Middle frontal gyrus (tissue), 1 donor: ENCODE results near the gene BMERB1.
"Not testable (repeated sequence)": the region's sequence is repeated elsewhere in the genome, so short reads cannot be mapped to it uniquely, and the experiment has no call there.

Experiments
- DNase-seq: peaks from one replicate; pipeline ENCODE4 v3.0.0-alpha.2; 2015; ENCODE audit warnings: low spot score; ENCODE audit errors: extremely low spot score

The BMERB1 gene

DNA sequence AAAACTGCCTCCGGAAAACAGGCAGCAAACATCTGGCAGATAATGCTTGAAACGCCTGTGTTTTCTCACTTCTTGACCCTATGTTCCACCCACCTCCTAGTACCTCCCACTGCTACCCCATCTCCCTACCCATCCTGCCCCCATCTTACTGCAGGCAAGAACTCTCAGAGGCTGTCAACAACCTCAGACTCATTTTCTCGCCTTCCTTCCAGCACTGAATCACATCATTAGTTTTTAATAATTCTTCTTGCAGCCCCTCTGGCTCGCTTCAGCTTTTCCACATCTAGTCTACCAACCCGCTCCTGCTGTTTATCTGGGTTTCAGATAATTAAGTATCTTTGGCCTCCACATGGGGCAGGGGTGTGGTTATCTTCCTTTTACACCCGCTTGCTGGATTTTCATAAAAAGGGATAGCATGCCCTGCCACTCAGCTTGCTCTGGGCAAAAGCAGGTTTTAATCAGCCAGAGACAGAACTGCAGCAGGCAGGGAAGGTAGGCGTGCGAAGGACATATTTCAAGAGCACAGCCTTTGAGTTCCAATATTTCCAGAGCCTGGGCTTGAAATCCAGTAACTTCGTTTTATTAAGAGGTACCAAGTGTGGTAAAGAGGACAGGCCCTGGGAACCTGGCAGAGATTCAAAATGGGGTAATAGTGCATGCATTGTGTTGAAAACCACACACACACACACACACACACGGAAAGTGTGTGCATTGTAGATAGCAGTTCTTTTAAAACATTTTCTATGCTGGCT is 87.5 kb downstream of the BMERB1 start:
- no peak for DNase-seq

DNA sequence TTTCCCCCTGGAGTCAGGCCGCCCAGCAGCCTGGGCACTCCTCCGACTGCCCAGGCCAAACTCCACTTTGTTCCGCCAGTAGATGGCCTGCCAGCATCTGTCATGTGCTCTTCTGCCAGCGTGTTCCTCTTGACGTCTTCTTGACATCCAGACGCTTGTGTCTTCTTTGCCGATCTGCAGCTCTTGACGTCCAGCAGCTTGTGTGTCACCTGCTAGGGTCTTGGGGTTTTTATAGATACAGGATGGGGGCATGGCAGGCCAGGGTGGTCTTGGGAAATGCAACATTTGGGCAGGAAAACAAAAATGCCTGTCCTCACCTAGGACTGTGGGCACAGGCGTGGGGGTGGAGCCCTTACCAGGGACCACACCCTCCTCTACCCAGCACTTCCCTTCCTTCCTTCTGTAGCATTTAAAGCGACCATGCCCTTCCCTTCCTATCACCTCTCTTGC is 88.7 kb downstream of the BMERB1 start:
- no peak for DNase-seq

DNA sequence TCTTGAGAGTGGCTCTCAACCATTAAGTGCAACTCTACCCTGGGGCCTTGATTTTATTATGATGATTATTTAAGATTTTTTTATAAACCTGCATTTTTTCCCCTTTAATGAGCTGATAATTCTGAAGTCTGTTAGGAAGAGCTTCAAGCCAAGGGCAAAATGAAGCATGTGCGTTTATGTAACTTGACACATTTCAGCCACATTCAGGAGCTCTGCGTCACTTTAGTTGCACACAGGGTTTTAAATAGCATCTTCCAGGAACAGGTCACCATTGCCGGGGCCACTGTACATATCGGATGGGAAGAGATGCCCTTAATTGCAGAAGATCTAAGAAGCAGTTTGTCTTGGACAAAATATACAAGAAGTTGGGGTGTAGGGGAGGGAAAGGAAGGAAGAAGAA is 89.6 kb downstream of the BMERB1 start:
- DNase-seq, result no peak

DNA sequence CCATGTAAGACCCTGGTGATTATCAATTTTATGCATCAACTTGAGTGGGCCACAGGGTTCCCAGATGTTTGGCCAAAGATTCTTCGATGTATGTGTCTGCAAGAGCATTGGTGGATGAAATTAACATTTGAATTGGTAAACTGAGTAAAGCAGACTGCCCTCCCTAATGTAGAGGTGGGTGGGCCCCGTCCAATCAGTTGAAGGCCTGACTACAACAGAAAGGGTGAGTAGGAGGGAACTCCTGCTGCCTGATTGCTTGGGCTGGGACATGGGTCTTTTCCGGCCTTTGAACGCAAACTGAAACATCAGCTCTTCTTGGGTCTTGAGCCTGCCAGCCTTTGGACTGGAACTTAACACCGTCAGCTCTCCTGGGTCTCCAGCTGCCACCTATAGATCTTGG is 90.6 kb downstream of the BMERB1 start:
- no peak for DNase-seq

DNA sequence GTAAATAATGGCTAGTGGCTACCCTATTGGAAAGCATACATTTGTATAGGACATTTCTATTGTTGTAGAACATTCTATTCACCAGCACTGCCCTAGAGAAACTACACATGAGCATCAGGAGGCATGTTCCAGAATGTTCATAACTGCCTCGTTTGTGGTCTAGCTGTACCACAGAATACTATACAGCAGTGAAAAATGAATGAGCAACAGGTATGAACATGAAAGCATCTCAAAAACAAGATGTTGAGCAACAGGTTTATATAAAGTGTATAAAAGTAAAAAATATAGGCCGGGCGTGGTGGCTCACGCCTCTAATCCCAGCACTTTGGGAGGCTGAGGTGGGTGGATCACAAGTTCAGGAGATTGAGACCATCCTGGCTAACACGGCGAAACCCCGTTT is 91.7 kb downstream of the BMERB1 start:
- DNase-seq, result no peak

DNA sequence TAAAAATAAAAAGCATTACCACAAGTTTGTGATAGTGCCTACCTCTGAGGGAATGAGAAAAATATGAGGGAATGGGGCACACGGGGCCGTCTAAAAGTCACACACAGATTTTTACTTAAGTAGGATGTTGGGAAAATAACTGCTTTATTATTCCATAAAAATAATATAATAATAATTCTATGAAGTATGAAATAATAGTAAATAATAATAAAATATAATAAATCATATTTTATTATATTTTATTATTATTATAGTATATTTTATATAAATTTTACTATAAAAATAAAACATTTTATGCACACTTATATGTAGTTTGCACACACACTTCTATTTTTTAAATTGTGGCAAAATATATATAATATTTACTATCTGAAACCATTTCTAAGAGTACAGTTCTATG is 92.3 kb downstream of the BMERB1 start:
- no peak for DNase-seq

DNA sequence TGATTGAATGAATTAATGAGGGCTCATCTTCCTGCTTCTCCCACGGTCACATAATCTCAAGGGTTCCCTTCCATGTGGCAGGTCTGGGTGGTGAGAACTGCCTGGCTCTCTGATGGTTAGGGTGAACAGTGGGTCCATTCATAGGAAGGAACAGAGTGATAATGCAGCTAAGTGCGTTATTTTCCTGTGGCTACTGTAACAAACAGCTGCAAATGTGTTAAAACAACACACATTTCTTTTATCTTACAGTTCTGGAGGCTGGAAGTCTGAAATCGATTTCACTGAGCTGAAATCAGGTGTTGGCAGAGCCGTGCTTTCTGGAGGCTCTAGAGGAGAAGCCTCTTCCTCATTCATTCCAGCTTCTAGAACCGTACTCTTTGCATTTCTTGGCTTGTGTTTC is 95.3 kb downstream of the BMERB1 start:
- DNase-seq, result no peak

DNA sequence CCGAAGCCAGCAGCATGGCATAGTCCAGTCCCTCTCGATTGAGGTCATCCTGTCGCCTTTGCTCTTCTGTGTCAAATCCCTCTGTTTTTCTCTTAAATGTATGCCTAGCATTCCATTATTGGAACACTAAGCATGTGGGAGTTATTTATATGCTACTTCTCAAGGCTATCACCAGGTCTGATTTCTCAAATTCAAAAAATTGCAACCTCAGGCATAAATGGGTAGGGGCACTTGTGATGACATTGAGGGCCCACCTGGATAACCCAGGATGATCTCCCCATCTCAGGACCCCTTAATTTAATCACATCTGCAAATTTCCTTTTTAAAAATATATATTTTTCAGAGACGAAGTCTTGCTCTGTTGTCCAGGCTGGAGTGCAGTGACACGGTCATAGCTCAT is 95.7 kb downstream of the BMERB1 start:
- no peak for DNase-seq

DNA sequence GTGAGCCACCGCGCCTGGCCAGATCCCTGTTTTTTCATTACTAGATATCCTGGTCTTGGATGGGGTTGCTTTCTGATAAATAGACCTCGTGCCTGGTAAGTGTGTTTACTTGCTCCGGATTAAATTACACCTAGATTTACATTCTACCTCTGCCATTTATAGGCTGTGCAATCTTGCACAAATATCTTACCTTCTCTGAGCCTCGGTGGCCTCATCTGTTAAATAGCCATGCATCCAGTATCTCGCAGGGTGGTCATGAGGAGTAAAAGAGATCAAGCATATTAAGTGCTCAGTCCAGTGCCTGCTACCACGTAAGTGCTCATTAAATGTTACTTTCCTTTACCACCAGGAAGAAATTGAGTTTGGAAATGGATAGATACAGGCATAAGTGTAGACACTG is 98.4 kb downstream of the BMERB1 start:
- DNase-seq, result no peak

DNA sequence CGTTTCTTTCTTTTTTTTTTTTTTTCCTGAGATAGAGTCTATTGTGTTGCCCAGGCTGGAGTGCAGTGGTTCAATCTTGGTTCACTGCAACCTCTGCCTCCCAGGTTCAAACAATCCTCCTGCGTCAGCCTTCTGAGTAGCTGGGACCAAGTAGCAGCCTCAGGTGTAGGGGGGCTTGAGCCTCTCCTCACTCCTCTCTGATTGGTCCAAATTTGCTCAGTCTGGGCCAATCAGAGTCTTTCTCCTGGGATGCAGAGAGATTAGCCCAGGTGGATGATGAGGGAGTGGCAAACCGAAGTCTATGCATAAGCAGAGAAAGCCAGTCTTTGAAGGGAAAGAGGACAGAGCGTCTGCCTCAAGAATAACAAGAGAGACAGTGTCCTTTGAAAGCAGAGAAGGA is 99.0 kb downstream of the BMERB1 start:
- DNase-seq, result no peak

DNA sequence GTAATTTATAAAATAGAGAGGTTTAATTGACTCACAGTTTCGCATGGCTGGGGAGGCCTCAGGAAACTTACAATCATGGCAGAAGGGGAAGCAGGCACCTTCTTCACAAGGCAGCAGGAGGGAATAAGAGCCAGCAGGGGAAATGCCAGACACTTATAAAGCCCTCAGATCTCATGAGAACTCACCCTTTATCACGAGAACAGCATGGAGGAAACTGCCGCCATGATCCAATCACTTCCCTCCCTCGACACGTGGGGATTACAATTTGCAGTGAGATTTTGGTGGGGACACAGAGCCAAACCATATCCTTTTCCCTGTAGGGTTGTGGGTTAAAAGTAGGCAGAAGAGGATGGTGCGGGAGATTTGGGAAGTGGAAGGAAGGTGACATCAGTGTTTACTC is 101.4 kb downstream of the BMERB1 start:
- DNase-seq, result no peak

DNA sequence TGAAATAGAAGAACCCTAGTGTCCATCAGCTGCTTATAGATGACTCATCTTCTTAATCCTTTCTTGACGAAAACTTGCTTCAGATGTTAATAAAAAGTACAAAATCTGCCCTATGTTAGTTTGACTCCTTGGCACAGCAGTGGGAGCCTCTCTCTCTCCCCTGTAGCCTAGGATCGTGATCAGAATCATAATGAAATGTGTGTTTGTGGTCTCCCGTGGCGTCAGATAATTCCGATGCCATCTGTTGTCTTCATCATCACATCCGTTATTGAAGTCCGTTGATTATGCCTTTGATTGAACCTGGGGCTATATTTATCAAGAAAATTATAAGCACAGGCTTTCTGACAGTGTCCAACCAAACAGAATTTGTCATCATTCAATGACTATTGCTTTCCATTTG is 102.5 kb downstream of the BMERB1 start:
- no peak for DNase-seq

DNA sequence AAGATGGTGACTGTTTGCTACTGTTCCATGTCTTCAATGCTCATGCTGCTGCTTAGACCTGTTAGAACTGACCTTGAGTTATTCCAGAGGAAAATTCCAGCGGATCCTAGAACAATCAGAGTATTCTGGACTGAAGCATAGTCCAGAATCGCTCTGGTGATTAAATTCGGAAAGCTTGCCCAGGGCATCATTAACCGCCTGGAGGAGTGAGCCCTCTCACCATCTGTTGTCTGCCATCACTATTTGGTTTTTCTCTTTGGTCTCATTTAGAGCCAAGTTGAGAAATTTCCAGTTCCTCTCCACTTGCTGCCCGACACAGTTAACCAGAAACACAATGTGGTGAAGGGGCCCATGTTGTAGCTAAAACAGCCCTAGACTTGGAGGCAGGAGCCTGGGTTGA is 104.1 kb downstream of the BMERB1 start:
- no peak for DNase-seq

DNA sequence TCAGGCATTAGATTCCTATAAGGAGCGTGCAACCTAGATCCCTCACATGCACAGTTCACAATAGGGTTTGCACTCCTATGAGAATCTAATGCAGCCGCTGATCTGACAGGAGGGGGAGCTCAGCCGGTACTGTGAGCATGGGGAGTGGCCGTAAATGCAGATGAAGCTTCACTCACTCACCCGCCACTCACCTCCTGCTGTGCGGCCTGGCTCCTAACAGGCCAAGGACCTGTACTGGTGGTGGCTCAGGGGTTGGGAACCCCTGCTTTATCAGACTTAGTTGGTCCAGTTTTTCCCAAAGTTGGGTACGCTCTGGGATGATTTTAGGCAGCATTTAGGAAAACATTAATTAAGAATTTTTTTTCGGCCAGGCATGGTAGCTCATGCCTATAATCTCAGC is 104.8 kb downstream of the BMERB1 start:
- DNase-seq, result no peak

DNA sequence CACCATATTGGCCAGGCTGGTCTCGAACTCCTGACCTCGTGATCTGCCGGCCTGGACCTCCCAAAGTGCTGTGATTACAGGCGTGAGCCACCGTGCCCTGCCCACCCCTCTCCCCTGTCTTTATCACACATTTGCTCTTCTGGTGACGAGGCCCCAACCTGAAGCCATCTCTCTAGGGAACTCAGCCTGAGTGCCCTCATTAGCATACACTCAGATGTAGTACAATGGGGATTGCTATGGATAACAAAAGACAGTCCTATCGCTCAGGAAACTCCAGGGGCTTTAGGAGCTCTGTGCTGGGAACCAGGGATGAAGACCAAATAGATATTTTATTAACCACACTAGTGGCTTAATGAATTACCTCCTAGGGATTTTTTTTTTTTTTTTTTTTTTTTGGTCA is 107.9 kb downstream of the BMERB1 start:
- no peak for DNase-seq

DNA sequence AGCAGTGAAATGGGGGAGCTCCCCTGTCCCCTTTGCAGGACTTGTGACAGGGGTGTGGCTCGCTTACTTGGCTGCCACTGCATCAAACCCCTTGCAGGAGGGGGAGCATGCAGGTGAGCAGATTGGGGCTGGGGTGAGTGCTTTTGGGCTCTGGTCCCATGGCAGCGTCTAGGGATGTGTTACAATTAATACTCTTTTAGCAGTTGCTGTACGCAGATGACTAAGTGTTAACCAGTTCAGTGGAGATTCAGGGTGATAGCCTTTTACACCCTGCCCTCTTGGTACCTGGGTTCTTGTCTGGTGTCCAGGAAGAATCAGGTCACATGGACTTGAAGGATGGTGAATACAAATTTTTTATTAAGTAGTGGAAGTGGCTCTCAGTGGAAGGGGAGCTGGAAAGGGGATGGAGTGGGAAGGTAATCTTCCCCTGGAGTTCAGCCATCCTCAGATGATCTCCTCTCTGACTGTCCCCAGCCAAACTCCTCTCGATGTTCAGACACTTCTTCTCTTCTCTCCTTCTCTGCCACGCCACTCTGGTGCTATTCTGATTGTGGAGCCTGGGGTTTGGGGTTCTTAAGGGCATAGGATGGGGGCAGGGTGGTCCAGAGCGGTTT is 108.5 kb downstream of the BMERB1 start:
- DNase-seq, result no peak

DNA sequence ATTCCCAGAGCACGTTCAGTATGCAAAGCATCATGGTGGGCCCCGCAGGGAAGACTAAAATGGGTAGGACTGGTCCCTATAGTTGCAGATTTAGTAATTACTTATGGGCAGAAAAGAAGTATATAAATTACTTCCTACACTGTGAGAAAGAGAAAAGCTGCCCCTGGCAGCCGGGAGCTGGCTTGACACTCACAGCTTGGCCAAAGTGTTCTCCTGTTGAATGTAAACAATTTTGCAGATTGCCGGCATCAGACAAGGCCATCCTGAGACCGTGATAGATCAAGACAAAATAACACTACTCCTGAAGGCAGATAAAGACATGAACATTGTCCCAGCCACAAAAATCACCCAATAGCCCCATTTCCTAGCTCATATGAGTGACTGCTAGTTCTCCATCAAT is 110.0 kb downstream of the BMERB1 start:
- no peak for DNase-seq

DNA sequence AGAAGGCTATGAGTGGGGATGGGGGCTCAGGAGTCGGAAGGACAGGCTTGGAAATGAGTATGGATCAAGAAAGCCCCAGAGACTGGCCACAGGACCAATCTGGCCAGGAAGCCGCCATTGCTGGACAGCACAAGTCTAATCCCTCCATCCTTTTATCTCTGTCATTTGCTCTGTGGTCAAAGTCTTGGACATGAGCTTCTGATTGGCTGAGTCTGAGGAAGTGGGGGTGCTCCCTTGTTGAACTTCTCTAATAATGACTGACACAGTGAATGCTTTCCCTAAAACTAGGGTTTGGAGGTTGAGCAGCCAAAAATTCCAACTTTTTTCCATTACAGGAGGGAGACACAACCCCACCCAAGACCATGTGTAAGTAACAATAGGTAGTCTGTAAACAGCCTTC is 111.2 kb downstream of the BMERB1 start:
- no peak for DNase-seq

DNA sequence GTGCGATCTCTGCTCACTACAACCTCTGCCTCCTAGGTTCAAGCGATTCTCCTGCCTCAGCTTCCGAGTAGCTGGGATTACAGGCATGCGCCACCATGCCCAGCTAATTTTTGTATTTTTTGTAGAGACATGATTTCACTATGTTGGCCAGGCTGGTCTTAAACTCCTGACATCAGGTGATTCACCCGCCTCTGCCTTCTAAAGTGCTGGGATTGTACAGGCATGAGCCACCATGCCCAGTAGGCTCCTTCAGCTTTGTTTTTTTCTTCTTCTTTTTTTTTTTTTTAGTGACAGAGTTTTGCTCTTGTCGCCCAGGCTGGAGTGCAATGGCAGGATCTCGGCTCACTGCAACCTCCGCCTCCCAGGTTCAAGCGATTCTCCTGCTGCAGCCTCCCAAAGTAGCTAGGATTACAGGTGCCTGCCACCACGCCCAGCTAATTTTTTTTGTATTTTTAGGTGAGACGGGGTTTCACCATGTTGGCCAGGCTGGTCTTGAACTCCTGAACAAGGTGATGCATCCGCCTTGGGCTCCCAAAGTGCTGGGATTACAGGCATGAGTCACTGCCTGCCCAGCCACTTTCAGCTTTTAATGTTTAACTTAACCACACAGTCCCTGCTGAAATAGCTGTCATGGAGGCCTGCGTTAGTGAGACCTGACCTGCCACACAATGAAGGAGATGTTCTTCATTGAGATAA is 112.8 kb downstream of the BMERB1 start:
- not testable (repeated sequence) for DNase-seq

DNA sequence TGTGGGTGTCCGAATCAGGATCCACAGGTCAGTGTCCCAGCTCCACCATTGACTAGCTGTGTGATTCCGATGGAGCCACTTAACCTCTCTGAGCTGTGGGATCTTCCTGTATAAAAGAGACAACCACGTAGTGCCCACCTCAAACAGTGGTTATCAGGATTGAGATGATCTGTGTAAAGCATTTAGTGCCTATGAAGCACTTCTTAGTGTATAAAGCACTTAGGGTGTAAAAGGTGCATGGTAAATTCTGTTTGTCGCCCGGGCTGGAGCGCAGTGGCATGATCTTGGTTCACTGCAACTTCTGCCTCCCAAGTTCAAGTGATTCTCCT is 113.3 kb downstream of the BMERB1 start:
- no peak for DNase-seq

DNA sequence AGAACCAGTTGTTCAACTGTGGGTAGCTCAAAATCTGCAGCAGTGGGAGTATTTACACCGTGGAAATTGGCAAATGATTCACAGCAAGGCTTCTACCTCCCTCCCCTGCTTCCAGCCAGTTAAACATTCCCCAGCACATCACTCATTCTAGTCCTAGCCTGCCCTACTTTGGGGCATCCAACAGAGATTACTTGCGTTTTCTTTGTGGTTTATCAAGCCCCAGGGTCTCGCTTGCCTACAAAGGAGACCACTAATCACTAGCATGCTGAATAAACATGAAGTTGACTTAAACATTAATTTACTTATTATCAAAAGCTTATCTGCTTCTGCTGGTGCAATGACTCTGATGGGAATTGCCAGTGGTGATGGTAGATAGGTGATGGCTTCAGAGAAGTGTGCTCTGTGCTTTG is 114.1 kb downstream of the BMERB1 start:
- DNase-seq, result no peak

DNA sequence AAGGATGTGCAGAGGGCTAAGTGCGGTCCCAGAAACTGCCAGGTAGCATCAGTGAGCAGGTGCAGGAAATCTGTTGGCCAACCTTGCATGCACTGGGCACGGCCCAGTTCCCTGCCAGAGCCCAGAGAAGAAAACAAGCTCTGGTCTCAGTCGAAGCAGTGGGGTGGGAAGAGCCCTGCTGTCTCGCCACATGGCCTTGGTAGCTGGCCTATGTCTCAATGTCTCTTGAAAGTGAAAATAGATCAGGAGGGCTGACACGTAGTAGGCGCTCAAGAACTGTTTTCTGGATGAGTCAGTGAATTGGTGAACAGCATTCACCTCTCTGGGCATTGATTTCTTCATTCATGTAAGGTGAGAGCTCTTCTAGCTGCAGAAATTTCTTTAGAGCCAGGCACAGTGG is 118.1 kb downstream of the BMERB1 start:
- DNase-seq, result no peak
